Skeletal muscle tissue (tissue), 5 donors: ENCODE data around the gene NTN1. TPM values are rescaled to one million over a fixed set of nuclear protein-coding genes. Genes with fewer than 3 reads are reported as not detected.

Source experiments
- H3K27ac ChIP-seq: one replicate; pipeline ENCODE4 v1.7.0; 2013; ENCODE audit warnings: mild to moderate bottlenecking, low read depth, low read length, inconsistent platforms
- H3K27me3 ChIP-seq, 3 donors: one replicate each; pipeline ENCODE4 v1.7.0; 2013; ENCODE audit warnings: low read length in 3 of 3; ENCODE audit not compliant: control insufficient read depth in 3 of 3, insufficient read depth in 3 of 3
- H3K36me3 ChIP-seq, 3 donors: one replicate each; pipeline ENCODE4 v1.7.0; 2013; ENCODE audit warnings: low read length in 3 of 3; ENCODE audit not compliant: control insufficient read depth in 3 of 3, insufficient read depth in 3 of 3
- H3K4me1 ChIP-seq, 3 donors: one replicate each; pipeline ENCODE4 v1.7.0; 2013; ENCODE audit warnings: low read length in 3 of 3, mild to moderate bottlenecking in 3 of 3; ENCODE audit not compliant: control insufficient read depth in 3 of 3, insufficient read depth in 3 of 3
- H3K4me3 ChIP-seq, 3 donors: one replicate each; pipeline ENCODE4 v1.7.0; 2013; ENCODE audit warnings: low read length in 3 of 3
- H3K9ac ChIP-seq, 3 donors: one replicate each; pipeline ENCODE4 v1.7.0; 2013; ENCODE audit warnings: low read length in 3 of 3, mild to moderate bottlenecking in 3 of 3, moderate library complexity in 2 of 3, low read depth in 1 of 3
- H3K9me3 ChIP-seq, 3 donors: one replicate each; pipeline ENCODE4 v1.7.0; 2013; ENCODE audit warnings: low read length in 3 of 3; ENCODE audit not compliant: control insufficient read depth in 3 of 3
- small RNA-seq: library from RNA; depleted of rRNA; stranded (forward); fragments of <200 nt; gene quantifications from one replicate; pipeline ENCODE3, GENCODE V24; 2014
- total RNA-seq: library from RNA; depleted of rRNA; stranded (reverse); fragments of >200 nt; gene quantifications from one replicate; pipeline ENCODE4 v1.2.3, GENCODE V29; 2014
- donor health status: Osteomylitis.

The NTN1 gene
- total RNA-seq, 1 donor from 2014 or later = 6.8 TPM

- Histone ChIP-seq H3K4me3 (no peak overlapping the region), H3K9me3 (no peaks in the 10 kb centered on the region), H3K27ac (no peak overlapping the region), H3K9ac (no peak overlapping the region), H3K36me3 (peaks cover 0 to under 1% (median 0%) of the 10 kb centered on the region in 3 donors), H3K4me1 (no peaks in the 10 kb centered on the region), H3K27me3 (no peaks in the 10 kb centered on the region)
These were observed 264.5 kb downstream of the NTN1 start for GRCh38 chr17:9285602-9286427.

- H3K27ac ChIP-seq = no peak overlapping the region
- H3K9ac ChIP-seq = no peak overlapping the region
- H3K27me3 ChIP-seq = no peaks in the 10 kb centered on the region
- H3K4me1 ChIP-seq = no peaks in the 10 kb centered on the region
- H3K4me3 ChIP-seq = no peak overlapping the region
- H3K36me3 ChIP-seq = no peaks in the 10 kb centered on the region
- no peaks in the 10 kb centered on the region for H3K9me3 ChIP-seq
These were observed 265.1 kb downstream of the NTN1 start for GRCh38 chr17:9286434-9286833.

GRCh38 chr17:9287306-9287705, 266.0 kb downstream of the NTN1 start:
- Histone ChIP-seq H3K9me3 (no peaks in the 10 kb centered on the region), H3K27me3 (no peaks in the 10 kb centered on the region), H3K4me3 (no peak overlapping the region), H3K4me1 (peaks cover 0 to 7% (median 5%) of the 10 kb centered on the region in 3 donors), H3K27ac (no peak overlapping the region), H3K9ac (no peak overlapping the region), H3K36me3 (no peaks in the 10 kb centered on the region)

- no peak overlapping the region for H3K27ac ChIP-seq
These were observed 268.9 kb downstream of the NTN1 start for GRCh38 chr17:9290226-9290613.

GRCh38 chr17:9291912-9292560, 270.7 kb downstream of the NTN1 start:
- Histone ChIP-seq H3K27me3 (no peaks in the 10 kb centered on the region), H3K9ac (peak overlapping the region in 2 of 3 donors; percentile 4 to 35), H3K36me3 (no peaks in the 10 kb centered on the region), H3K27ac (no peak overlapping the region), H3K4me1 (peaks cover 3 to 11% (median 10%) of the 10 kb centered on the region in 3 donors), H3K9me3 (no peaks in the 10 kb centered on the region), H3K4me3 (no peak overlapping the region)

More at GRCh38 chr17:9290226-9290613, 268.9 kb downstream of the NTN1 start:
- no peak overlapping the region for H3K9ac ChIP-seq
- H3K27me3 ChIP-seq = no peaks in the 10 kb centered on the region
- peaks cover 3 to 11% (median 10%) of the 10 kb centered on the region in 3 donors for H3K4me1 ChIP-seq
- no peaks in the 10 kb centered on the region for H3K9me3 ChIP-seq
- no peaks in the 10 kb centered on the region for H3K36me3 ChIP-seq
- no peak overlapping the region for H3K4me3 ChIP-seq

GRCh38 chr17:9292561-9292941, 271.2 kb downstream of the NTN1 start:
- Histone ChIP-seq H3K27me3 (no peaks in the 10 kb centered on the region), H3K27ac (no peak overlapping the region), H3K9me3 (no peaks in the 10 kb centered on the region), H3K4me3 (no peak overlapping the region), H3K4me1 (peaks cover 3 to 11% (median 10%) of the 10 kb centered on the region in 3 donors), H3K9ac (peak overlapping the region in 2 of 3 donors; percentile 4 to 23), H3K36me3 (no peaks in the 10 kb centered on the region)

Small RNA genes lying within 50 kb of the gene (small RNA-seq; reads per million reads assigned to genes)
- not detected for gene AC005695.3

Other genes with a start within 250 kb of the NTN1 start
- under 0.01 TPM for gene MFSD6L, start 222.1 kb upstream of the NTN1 start, total RNA-seq
- 0.52 TPM for gene PIK3R6, start 153.8 kb upstream of the NTN1 start, total RNA-seq
- gene PIK3R5, start 55.8 kb upstream of the NTN1 start, total RNA-seq = 2.1 TPM